Activated CD4-positive, alpha-beta T cell treated with anti-CD3 and anti-CD28 coated beads for 36 hours (primary cell): ENCODE data around the gene MAPK1. TPM values are rescaled to one million over a fixed set of nuclear protein-coding genes. Genes with fewer than 3 reads are reported as not detected.
"Not testable (repeated sequence)": the region's sequence is repeated elsewhere in the genome, so short reads cannot be mapped to it uniquely, and the experiment has no call there.

ENCODE experiments used
- ATAC-seq: fragments of 200-7000 bp; cut with Tn5 transposase; one replicate; pipeline ENCODE4 v1.10.0; 2021; ENCODE audit warnings: mild to moderate bottlenecking, moderate library complexity
- CTCF ChIA-PET: fragments of 350-600 bp; sonication (Branson Sonifier 250); formaldehyde crosslinking; loops from one replicate; lab custom pipeline; 2021; ENCODE audit warnings: antibody characterized with exemption; lab: Charles Lee
- POLR2A ChIA-PET: fragments of 350-600 bp; sonication (Branson Sonifier 250); formaldehyde crosslinking; loops from one replicate; lab custom pipeline; 2021; ENCODE audit warnings: antibody characterized with exemption, inconsistent platforms; lab: Charles Lee
- DNase-seq: peaks from one replicate; pipeline ENCODE4 v3.0.0-alpha.2; 2020
- H3K27ac Mint-ChIP-seq: one replicate; pipeline ENCODE4 v1.8.0; 2021; ENCODE audit warnings: mixed read lengths
- H3K27me3 Mint-ChIP-seq: one replicate; pipeline ENCODE4 v1.8.0; 2021; ENCODE audit warnings: mixed read lengths
- H3K36me3 Mint-ChIP-seq: one replicate; pipeline ENCODE4 v1.8.0; 2021; ENCODE audit warnings: low read depth, mixed read lengths
- H3K4me1 Mint-ChIP-seq: one replicate; pipeline ENCODE4 v1.8.0; 2021; ENCODE audit warnings: mixed read lengths
- H3K4me3 Mint-ChIP-seq: one replicate; pipeline ENCODE4 v1.8.0; 2021; ENCODE audit warnings: mild to moderate bottlenecking, moderate library complexity, mixed read lengths
- H3K9me3 Mint-ChIP-seq: one replicate; pipeline ENCODE4 v1.8.0; 2021; ENCODE audit warnings: low read depth, mixed read lengths
- intact Hi-C, 2 experiments: fragments of 100-400 bp; cut with DNase I in 1 of 2; cut with micrococcal nuclease in 1 of 2; formaldehyde crosslinking; loops; one replicate each; pipeline versions ENCODE4 v1.14.2 to v1.15.1; 2022 to 2024; cut with DNase I, micrococcal nuclease
- total RNA-seq, 2 experiments: library from RNA; stranded (reverse); gene quantifications; one replicate each; pipeline ENCODE4 v1.2.3, GENCODE V29; 2021

MAPK1 gene
- total RNA-seq, 2 experiments from 2014 or later = 91.9 to 108 TPM

- POLR2A ChIA-PET = interaction anchor here (0.7 to 3.0 kb wide), 10 partner anchors 9 to 974 kb away, joined by 3 to 28 read pairs (median 6); partner anchors contain the start of gene MAPK1
- CTCF ChIA-PET = interaction anchor here (1.2 to 1.4 kb wide), 4 partner anchors 11 to 115 kb away, joined by 3 to 6 read pairs (median 3); no protein-coding TSS in a partner anchor
- Mint-ChIP-seq H3K4me1 (peaks cover 20% of the 10 kb centered on the region), H3K9me3 (no peaks in the 10 kb centered on the region), H3K27me3 (peaks cover 5% of the 10 kb centered on the region), H3K4me3 (no peak overlapping the region), H3K36me3 (no peaks in the 10 kb centered on the region), H3K27ac (peak overlapping the region; percentile 93)
- intact Hi-C loops = loop anchor here (1.0 kb wide), 4 partner anchors 8 to 114 kb away; no protein-coding TSS in a partner anchor
- ATAC-seq (peak; percentile 96), DNase-seq (peak; percentile 63)
Measured at GRCh38 chr22:21876486-21877176, 9.2 kb upstream of the MAPK1 start.

DNA sequence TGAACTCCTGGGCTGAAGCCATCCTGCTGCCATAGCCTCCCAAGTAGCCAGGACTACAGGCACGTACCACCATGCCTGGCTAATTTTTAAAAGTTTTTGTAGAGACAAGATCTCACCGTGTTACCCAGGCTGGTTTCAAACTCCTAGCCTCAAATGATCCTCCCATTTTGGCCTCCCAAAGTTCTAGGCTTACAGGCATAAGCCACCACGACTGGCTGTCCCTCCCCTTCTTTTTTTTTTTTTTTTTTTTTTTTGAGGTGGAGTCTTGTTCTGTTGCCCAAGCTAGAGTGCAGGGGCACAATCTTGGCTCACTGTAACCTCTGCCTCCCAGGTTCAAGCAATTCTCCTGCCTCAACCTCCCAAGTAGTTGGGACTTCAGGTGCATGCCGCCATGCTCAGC, 7.5 kb upstream of the MAPK1 start:
- intact Hi-C loops, H3K9me3 Mint-ChIP-seq, DNase-seq, ATAC-seq, H3K27me3 Mint-ChIP-seq, H3K27ac Mint-ChIP-seq, H3K4me3 Mint-ChIP-seq, H3K36me3 Mint-ChIP-seq: not testable (repeated sequence)
- CTCF ChIA-PET = interaction anchor here (0.6 kb wide), 1 partner anchor 18 kb away, joined by 3 read pairs; no protein-coding TSS in a partner anchor
- H3K4me1 Mint-ChIP-seq = peaks cover 20% of the 10 kb centered on the region
- POLR2A ChIA-PET = interaction anchor here (3.0 kb wide), 1 partner anchor 8 kb away, joined by 28 read pairs; the partner anchor contains the start of gene MAPK1

GRCh38 chr22:21873619-21874018, 6.2 kb upstream of the MAPK1 start:
- Mint-ChIP-seq H3K9me3 (no peaks in the 10 kb centered on the region), H3K4me3 (no peak overlapping the region), H3K36me3 (no peaks in the 10 kb centered on the region), H3K27me3 (peaks cover 7% of the 10 kb centered on the region), H3K4me1 (peaks cover 26% of the 10 kb centered on the region), H3K27ac (no peak overlapping the region)
- ChIA-PET POLR2A (no interaction called here), CTCF (interaction anchor here (0.6 kb wide), 1 partner anchor 34 kb away, joined by 4 read pairs; no protein-coding TSS in a partner anchor)
- intact Hi-C loops = no loop called here
- no peak for DNase-seq
- no peak for ATAC-seq

- ATAC-seq, POLR2A ChIA-PET, DNase-seq, H3K27me3 Mint-ChIP-seq, H3K27ac Mint-ChIP-seq, CTCF ChIA-PET, H3K4me3 Mint-ChIP-seq, intact Hi-C loops, H3K9me3 Mint-ChIP-seq, H3K36me3 Mint-ChIP-seq: not testable (repeated sequence)
- peaks cover 33% of the 10 kb centered on the region for H3K4me1 Mint-ChIP-seq
Measured at GRCh38 chr22:21872741-21873140, 5.3 kb upstream of the MAPK1 start.

GRCh38 chr22:21868651-21869050, 1.2 kb upstream of the MAPK1 start:
- Mint-ChIP-seq H3K36me3 (peaks cover 15% of the 10 kb centered on the region), H3K27me3 (peaks cover 5% of the 10 kb centered on the region), H3K4me3 (peak overlapping the region; percentile 81), H3K27ac (peak overlapping the region; percentile 99), H3K9me3 (no peaks in the 10 kb centered on the region), H3K4me1 (peaks cover 31% of the 10 kb centered on the region)
- intact Hi-C loops = loop anchor here (1.0 to 10.0 kb wide), 7 partner anchors 8 to 1011 kb away; partner anchors contain the start of genes PI4KA (in 1 of the 2), PPM1F (in 1 of the 2) and SNAP29 (in 1 of the 2)
- DNase-seq = no peak
- CTCF ChIA-PET = interaction anchor here (0.7 kb wide), 2 partner anchors 12 to 216 kb away, joined by 3 read pairs; no protein-coding TSS in a partner anchor
- ATAC-seq = no peak
- POLR2A ChIA-PET = interaction anchor here (3.9 kb wide), 1 partner anchor 8 kb away, joined by 28 read pairs; no protein-coding TSS in a partner anchor

DNA sequence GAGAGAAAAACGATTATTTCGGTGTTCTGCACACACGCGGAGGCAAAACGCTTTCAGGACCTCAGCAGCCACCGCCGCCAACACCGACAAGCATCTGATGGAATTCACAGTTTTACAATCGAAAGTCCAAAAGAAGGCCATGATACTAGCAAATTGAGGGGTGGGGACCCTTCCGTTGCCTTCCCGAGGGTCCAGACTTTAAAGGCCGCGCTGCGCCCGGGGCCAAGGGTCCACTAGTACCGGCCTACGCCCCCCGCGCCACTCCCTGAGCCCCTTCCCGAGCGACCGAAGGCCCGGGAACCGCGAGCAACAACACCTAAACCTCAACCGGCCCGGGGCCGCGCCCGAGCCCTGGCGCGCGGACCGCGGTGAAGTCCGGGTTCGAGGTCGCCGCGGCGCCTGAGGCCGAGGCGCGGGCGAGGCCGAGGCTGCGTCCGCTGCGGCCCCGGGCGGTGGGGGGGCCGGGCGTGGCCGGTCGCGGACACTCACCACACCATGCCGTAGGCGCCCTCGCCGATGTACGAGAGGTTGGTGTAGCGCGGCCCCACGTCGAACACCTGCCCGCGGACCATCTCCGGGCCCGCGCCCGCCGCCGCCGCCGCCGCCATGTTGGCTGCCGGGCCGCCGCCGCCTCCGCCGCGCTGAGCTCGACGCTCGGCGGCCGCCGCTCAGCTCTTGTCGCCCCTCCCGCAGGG, 465 bp downstream of the MAPK1 start:
- peak; percentile 4 for ATAC-seq
- POLR2A ChIA-PET = interaction anchor here (0.6 to 3.9 kb wide), 7 partner anchors 9 to 104 kb away, joined by 3 to 28 read pairs (median 3); no protein-coding TSS in a partner anchor
- peaks cover 2% of the 10 kb centered on the region for H3K27me3 Mint-ChIP-seq

GRCh38 chr22:21865041-21865440, 2.4 kb downstream of the MAPK1 start:
- no peaks in the 10 kb centered on the region for H3K9me3 Mint-ChIP-seq
- intact Hi-C loops = loop anchor here (2.0 to 10.0 kb wide), 7 partner anchors 48 to 1008 kb away; partner anchors contain the start of genes PI4KA (in 1 of the 2), PPM1F (in 1 of the 2) and SNAP29 (in 1 of the 2)
- H3K4me3 Mint-ChIP-seq = peak overlapping the region; percentile 53
- H3K4me1 Mint-ChIP-seq = peaks cover 62% of the 10 kb centered on the region
- DNase-seq (peak; percentile 68), ATAC-seq (no peak)
- ChIA-PET POLR2A (interaction anchor here (0.7 to 1.2 kb wide), 3 partner anchors 12 to 103 kb away, joined by 3 to 6 read pairs (median 5); no protein-coding TSS in a partner anchor), CTCF (interaction anchor here (0.5 to 1.3 kb wide), 3 partner anchors 12 to 199 kb away, joined by 3 to 6 read pairs (median 3); no protein-coding TSS in a partner anchor)
- no peak overlapping the region for H3K27ac Mint-ChIP-seq
- no peaks in the 10 kb centered on the region for H3K27me3 Mint-ChIP-seq
- peaks cover 23% of the 10 kb centered on the region for H3K36me3 Mint-ChIP-seq

More for the DNA sequence above, 465 bp downstream of the MAPK1 start:
- CTCF ChIA-PET = interaction anchor here (0.6 to 0.7 kb wide), 3 partner anchors 27 to 288 kb away, joined by 3 read pairs; no protein-coding TSS in a partner anchor
- Mint-ChIP-seq H3K4me1 (peaks cover 45% of the 10 kb centered on the region), H3K4me3 (peak overlapping the region; percentile 93), H3K9me3 (no peaks in the 10 kb centered on the region), H3K36me3 (peaks cover 22% of the 10 kb centered on the region), H3K27ac (peak overlapping the region; percentile 90)
- intact Hi-C loops = loop anchor here (1.0 to 10.0 kb wide), 12 partner anchors 51 to 1010 kb away; partner anchors contain the start of genes PPM1F (in 2 of the 2), CRKL (in 1 of the 2), PI4KA (in 1 of the 2) and PPIL2 (in 1 of the 2)
- peak; percentile 60 for DNase-seq

DNA sequence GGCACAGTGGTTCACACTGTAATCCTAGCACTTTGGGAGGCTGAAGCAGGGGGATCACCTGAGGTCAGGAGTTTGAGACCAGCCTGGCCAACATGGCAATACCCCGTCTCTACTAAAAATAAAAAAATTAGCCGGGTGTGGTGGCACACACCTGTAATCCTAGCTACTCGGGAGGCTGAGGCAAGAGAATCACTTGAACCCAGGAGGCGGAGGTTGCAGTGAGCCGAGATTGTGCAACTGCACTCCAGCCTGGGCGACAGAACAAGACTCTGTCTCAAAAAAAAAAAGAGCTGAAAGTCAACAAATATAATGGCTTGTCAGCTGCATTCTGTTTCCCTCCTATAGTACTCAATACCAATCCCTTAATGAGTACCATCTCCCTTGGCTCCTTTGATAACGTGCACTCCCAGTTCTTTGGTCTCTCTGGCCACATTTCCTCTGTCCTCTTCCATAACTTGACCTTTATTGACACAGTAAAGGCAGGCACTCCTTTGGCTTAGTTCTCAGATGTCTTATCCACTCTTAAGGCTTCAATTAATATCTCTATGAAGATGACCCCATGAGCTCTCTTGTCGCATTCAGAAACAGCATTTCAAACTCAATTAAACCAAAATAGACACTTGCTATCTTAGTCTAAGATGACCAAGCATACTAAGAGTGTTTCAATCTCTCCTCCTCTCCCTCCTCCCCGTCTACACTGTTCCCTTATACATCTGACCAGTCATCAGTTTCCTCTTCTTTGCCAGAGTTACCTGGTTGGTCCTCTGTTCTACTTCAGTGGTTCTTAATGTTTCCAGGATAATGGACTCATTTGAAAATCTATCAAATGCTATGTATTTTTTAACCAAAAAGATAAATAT, 4.8 kb downstream of the MAPK1 start:
- H3K4me1 Mint-ChIP-seq = peaks cover 70% of the 10 kb centered on the region
- no peaks in the 10 kb centered on the region for H3K9me3 Mint-ChIP-seq
- H3K36me3 Mint-ChIP-seq = peaks cover 29% of the 10 kb centered on the region
- ATAC-seq (no peak), DNase-seq (no peak)
- no peaks in the 10 kb centered on the region for H3K27me3 Mint-ChIP-seq
- intact Hi-C loops = loop anchor here in 1 of 2 experiments (10.0 kb wide), 1 partner anchor 278 kb away; no protein-coding TSS in a partner anchor
- no peak overlapping the region for H3K4me3 Mint-ChIP-seq
- peak overlapping the region; percentile 9 for H3K27ac Mint-ChIP-seq
- POLR2A ChIA-PET = interaction anchor here (0.6 to 0.7 kb wide), 3 partner anchors 52 to 126 kb away, joined by 3 to 4 read pairs (median 3); no protein-coding TSS in a partner anchor
- CTCF ChIA-PET = interaction anchor here (0.7 to 1.0 kb wide), 2 partner anchors 16 to 75 kb away, joined by 3 read pairs; no protein-coding TSS in a partner anchor

- H3K4me1 Mint-ChIP-seq = peaks cover 76% of the 10 kb centered on the region
- intact Hi-C loops = loop anchor here in 1 of 2 experiments (10.0 kb wide), 1 partner anchor 277 kb away; no protein-coding TSS in a partner anchor
- ATAC-seq = no peak
- H3K36me3 Mint-ChIP-seq = peaks cover 30% of the 10 kb centered on the region
- POLR2A ChIA-PET = interaction anchor here (0.6 to 0.7 kb wide), 2 partner anchors 51 to 126 kb away, joined by 3 read pairs; no protein-coding TSS in a partner anchor
- DNase-seq = no peak
- CTCF ChIA-PET = no interaction called here
- no peaks in the 10 kb centered on the region for H3K9me3 Mint-ChIP-seq
- no peaks in the 10 kb centered on the region for H3K27me3 Mint-ChIP-seq
- peak overlapping the region; percentile 19 for H3K27ac Mint-ChIP-seq
- no peak overlapping the region for H3K4me3 Mint-ChIP-seq
Measured at GRCh38 chr22:21861851-21862250, 5.6 kb downstream of the MAPK1 start.
